Heart left ventricle (tissue), 16 donors: ENCODE measurements around the gene ELAVL2. TPM values are rescaled to one million over a fixed set of nuclear protein-coding genes. Genes with fewer than 3 reads are reported as not detected.

Experiments
- ATAC-seq, 4 donors: fragments of 200-7000 bp; cut with Tn5 transposase; one replicate each; pipeline ENCODE4 v1.9.1; 2020 to 2022; ENCODE audit warnings: moderate library complexity in 4 of 4, mild to moderate bottlenecking in 3 of 4, moderate number of reproducible peaks in 1 of 4
- DNase-seq, 5 donors: peaks; one replicate each; pipeline ENCODE4 v3.0.0-alpha.2; 2020
- H3K27ac ChIP-seq, 12 donors: fragments of 200-600 bp; sonication (generic) in 4 of 12; one replicate each; pipeline versions ENCODE4 v1.5.0 to v1.8.0; 2016 to 2022; ENCODE audit warnings: mild to moderate bottlenecking in 2 of 12
- H3K27me3 ChIP-seq, 9 donors: fragments of 200-600 bp; sonication (generic) in 2 of 9; one replicate each; pipeline versions ENCODE4 v1.5.1 to v1.8.0; 2016 to 2022; ENCODE audit warnings: mild to moderate bottlenecking in 3 of 9
- H3K36me3 ChIP-seq, 9 donors: fragments of 200-600 bp; sonication (generic) in 2 of 9; one replicate each; pipeline versions ENCODE4 v1.5.0 to v1.8.0; 2018 to 2022; ENCODE audit warnings: mild to moderate bottlenecking in 2 of 9
- H3K4me1 ChIP-seq, 12 donors: fragments of 200-600 bp; sonication (generic) in 4 of 12; one replicate each; pipeline versions ENCODE4 v1.5.0 to v1.8.0; 2016 to 2022; ENCODE audit warnings: mild to moderate bottlenecking in 3 of 12
- H3K4me3 ChIP-seq, 12 donors: fragments of 200-600 bp; sonication (generic) in 4 of 12; one replicate each; pipeline versions ENCODE4 v1.5.0 to v1.8.0; 2017 to 2022; ENCODE audit warnings: mild to moderate bottlenecking in 9 of 12, moderate library complexity in 4 of 12
- H3K9me3 ChIP-seq, 12 donors: fragments of 200-600 bp; sonication (generic) in 4 of 12; one replicate each; pipeline versions ENCODE4 v1.5.0 to v1.8.0; 2016 to 2022; ENCODE audit warnings: mild to moderate bottlenecking in 1 of 12
- POLR2A ChIP-seq, 2 donors: fragments of 450-650 bp; IDR thresholded peaks; one replicate each; pipeline ENCODE4 v1.6.1; 2017; ENCODE audit warnings: antibody characterized with exemption in 2 of 2, mild to moderate bottlenecking in 2 of 2, moderate library complexity in 2 of 2
- WGBS, 4 donors: extraction: QIAGEN DNeasy Blood & Tissue Kit in 2 of 4; methylation state at CpG; one replicate each; pipeline versions ENCODE4 v1.1.5 to v1.1.7; 2013 to 2018; 5-methylcytosine and 5-hydroxymethylcytosine counted together
- intact Hi-C, 10 donors: fragments of 100-400 bp; cut with DNase I; formaldehyde crosslinking; loops; one replicate each; pipeline versions ENCODE4 v1.11.1 to v1.14.2; 2022
- polyA plus RNA-seq, 2 donors: library from polyadenylated mRNA; stranded (reverse); fragments of 200-250 nt; gene quantifications; one replicate each; pipeline ENCODE4 v1.2.3, GENCODE V29; 2013
- total RNA-seq, 9 donors: library from RNA; depleted of rRNA in 2 of 9; stranded (reverse); fragments of >200 nt in 2 of 9; fragmentation: NEBNext Ultra II Directional in 3 of 9; extraction: Animal tissue kit (Norgen Biotek cat#: 25700) in 3 of 9; gene quantifications; one replicate each; pipeline versions ENCODE4 v1.1.0 to v1.2.4, GENCODE V29; 2016 to 2023
- TF ChIP-seq, protein P1 (sequence below), 12 donors: fragments of 200-600 bp; sonication (generic) in 4 of 12; IDR thresholded peaks; one replicate each; pipeline versions ENCODE4 v1.5.0 to v1.8.0; 2018 to 2022; ENCODE audit warnings: antibody characterized with exemption in 12 of 12, mild to moderate bottlenecking in 5 of 12
- donor health status: ischemic (EF 13 %, LVEDD 7.1; RV severe dilation, severe dysfunction).
- donor health status: healthy with polysubstance abuse.
- donor health status: DM: no; HTN: yes; CAD: no.
- donor health status: DM: no; HTN: no; CAD: no.
- donor health status: ischemic (EF 25% LVEDD 6.9; RV normal size, moderate dysfunction).
- donor health status: ischemic (EF 25% LVEDD 5.7; RV mildly dilated, moderate dysfunction).
- donor health status: healthy.
- donor health status: DM: yes; HTN: yes; CAD: no.
- donor health status: ischemic (EF 35%, LVEDD 5.7; RV mildly dilated, moderate dysfunction).
- donor health status: nonischemic (EF 11% LVEDD 7.7; RV severe dilation, severe dysfunction).
- donor health status: DM: yes; HTN: yes; CAD: no.
- donor health status: PGD.
- donor health status: ischemic (EF 29% LVEDD 5.4; RV normal size, mild dysfunction).
- donor health status: nonischemic (EF 23%, LVEDD 6.1; RV moderate dilation, normal function).

Gene ELAVL2
- total and polyA plus RNA-seq, 11 donors: 0.08 to 0.30 (median 0.19) TPM; not detected in 6

GRCh38 chr9:23659346-23660006, 166.6 kb downstream of the ELAVL2 start:
- 52 to 67% (median 57%) methylated on average over 6 of the region's 6 CpGs for WGBS, 4 donors
- TF ChIP-seq, protein P1, sequence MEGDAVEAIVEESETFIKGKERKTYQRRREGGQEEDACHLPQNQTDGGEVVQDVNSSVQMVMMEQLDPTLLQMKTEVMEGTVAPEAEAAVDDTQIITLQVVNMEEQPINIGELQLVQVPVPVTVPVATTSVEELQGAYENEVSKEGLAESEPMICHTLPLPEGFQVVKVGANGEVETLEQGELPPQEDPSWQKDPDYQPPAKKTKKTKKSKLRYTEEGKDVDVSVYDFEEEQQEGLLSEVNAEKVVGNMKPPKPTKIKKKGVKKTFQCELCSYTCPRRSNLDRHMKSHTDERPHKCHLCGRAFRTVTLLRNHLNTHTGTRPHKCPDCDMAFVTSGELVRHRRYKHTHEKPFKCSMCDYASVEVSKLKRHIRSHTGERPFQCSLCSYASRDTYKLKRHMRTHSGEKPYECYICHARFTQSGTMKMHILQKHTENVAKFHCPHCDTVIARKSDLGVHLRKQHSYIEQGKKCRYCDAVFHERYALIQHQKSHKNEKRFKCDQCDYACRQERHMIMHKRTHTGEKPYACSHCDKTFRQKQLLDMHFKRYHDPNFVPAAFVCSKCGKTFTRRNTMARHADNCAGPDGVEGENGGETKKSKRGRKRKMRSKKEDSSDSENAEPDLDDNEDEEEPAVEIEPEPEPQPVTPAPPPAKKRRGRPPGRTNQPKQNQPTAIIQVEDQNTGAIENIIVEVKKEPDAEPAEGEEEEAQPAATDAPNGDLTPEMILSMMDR (IDR thresholded peaks at IDR 0.05): no peak
- no peak for TF ChIP-seq POLR2A (IDR thresholded peaks at IDR 0.05)
- Histone ChIP-seq H3K27ac (no peak overlapping the region), H3K9me3 (no peaks in the 10 kb centered on the region), H3K36me3 (no peaks in the 10 kb centered on the region), H3K4me1 (peaks cover 0 to 11% (median 0%) of the 10 kb centered on the region in 12 donors), H3K4me3 (no peak overlapping the region), H3K27me3 (no peaks in the 10 kb centered on the region)
- intact Hi-C loops: loop anchor here in 1 of 10 donors (5.0 kb wide), 1 partner anchor 47 kb away; no protein-coding TSS in a partner anchor
- DNase-seq (no peak), ATAC-seq (no peak)

DNA sequence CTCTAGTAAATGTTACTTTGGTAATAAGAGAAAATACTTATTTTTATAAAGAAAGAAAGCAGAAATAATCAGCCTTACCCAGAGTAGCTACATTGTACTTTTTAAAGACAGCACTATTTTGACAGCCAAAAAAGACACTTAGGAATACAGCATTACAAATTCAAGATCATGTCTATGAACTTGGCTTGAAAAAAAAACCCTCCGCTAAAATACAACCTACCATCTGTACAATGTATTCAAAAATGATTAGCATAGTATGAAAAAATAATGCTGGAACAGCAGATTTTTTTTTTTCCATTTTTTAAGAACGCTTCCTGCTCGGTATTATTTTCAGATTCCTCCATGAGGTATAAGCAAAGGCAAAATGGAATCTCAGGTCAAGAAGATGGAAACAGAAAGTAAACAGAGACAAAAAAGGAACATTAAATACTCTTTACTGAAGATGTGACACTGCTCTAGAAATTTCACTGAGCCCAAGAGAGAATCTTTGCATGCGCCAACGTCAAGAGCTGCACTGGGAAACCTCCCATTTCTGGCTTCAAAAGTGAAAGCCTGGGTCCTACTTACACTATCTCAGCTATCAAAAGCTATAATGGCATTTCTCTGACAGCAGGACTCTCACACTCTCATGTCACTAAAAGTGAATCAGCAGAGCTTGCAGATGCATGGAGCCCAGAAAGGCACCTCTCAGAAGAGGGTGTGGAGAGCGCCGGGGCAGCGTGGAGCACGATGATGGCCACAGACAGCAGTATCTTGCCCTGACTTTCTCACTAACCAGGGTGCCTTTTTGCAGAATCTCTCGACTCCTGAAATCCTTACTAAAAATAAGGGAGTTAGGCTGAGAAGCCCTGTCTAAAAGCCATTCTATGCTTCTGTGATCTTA, 167.4 kb downstream of the ELAVL2 start:
- TF ChIP-seq, protein P1 (IDR thresholded peaks at IDR 0.05): no peak
- TF ChIP-seq POLR2A (IDR thresholded peaks at IDR 0.05): no peak
- no peak overlapping the region for H3K27ac ChIP-seq
- no peaks in the 10 kb centered on the region for H3K9me3 ChIP-seq
- DNase-seq (no peak), ATAC-seq (peak in 2 of 4 donors; percentile 28 to 68)
- H3K4me1 ChIP-seq: peaks cover 0 to 11% (median 0%) of the 10 kb centered on the region in 12 donors
- no peaks in the 10 kb centered on the region for H3K36me3 ChIP-seq
- H3K27me3 ChIP-seq: no peaks in the 10 kb centered on the region
- intact Hi-C loops: no loop called here
- WGBS, 4 donors: 58 to 70% (median 63%) methylated on average over 10 of the region's 10 CpGs
- no peak overlapping the region for H3K4me3 ChIP-seq

DNA sequence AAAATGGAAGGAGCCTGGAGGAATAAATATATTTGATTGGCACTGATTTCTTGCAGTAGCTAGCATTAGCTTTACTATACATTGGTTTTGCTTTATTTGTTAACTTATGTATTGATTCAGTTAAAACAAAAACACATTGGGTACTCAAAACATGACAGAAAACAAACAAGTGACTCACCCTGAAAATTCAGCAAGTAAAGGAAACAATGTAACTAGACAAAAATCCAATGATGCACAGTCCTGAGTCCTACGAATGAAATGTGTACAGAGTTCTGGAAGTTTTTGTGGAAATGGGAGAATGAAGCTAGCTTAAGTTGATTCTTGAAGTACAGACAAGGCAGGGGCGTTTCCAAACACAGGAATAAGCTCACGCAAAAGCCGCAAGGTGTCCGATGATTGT, 175.0 kb downstream of the ELAVL2 start:
- DNase-seq: no peak

More for the DNA sequence above, 175.0 kb downstream of the ELAVL2 start:
- Histone ChIP-seq H3K27me3 (no peaks in the 10 kb centered on the region), H3K27ac (no peak overlapping the region), H3K4me3 (no peak overlapping the region), H3K9me3 (no peaks in the 10 kb centered on the region), H3K4me1 (no peaks in the 10 kb centered on the region), H3K36me3 (no peaks in the 10 kb centered on the region)
- no peak for ATAC-seq
- no peak for TF ChIP-seq POLR2A (IDR thresholded peaks at IDR 0.05)
- TF ChIP-seq, protein P1 (IDR thresholded peaks at IDR 0.05): no peak
- intact Hi-C loops: no loop called here
- WGBS, 4 donors: 81 to 95% (median 93%) methylated on average over 5 of the region's 5 CpGs
